ENCODE results near the gene ST6GALNAC1.

ST6GALNAC1 gene

GRCh38 chr17:76683921-76684745, 40.6 kb upstream of the ST6GALNAC1 start:
- FAIRE-seq (no peak), DNase-seq (ENCODE audit: insufficient read length) (no peak)
- TF ChIP-seq POLR2AphosphoS5 (IDR thresholded peaks at IDR 0.05; ENCODE audit: low read depth, low read length) (no peak), POLR2A (IDR thresholded peaks at IDR 0.05; ENCODE audit: low read depth, low read length) (no peak), TAF1 (IDR thresholded peaks at IDR 0.05; ENCODE audit: borderline replicate concordance, low read depth, low read length) (no peak)

- DNase-seq (ENCODE audit: insufficient read length), result no peak
- TF ChIP-seq POLR2AphosphoS5 (IDR thresholded peaks at IDR 0.05; ENCODE audit: low read depth, low read length) (no peak), TAF1 (IDR thresholded peaks at IDR 0.05; ENCODE audit: borderline replicate concordance, low read depth, low read length) (no peak), POLR2A (IDR thresholded peaks at IDR 0.05; ENCODE audit: low read depth, low read length) (no peak)
- no peak for FAIRE-seq
These were observed 39.6 kb upstream of the ST6GALNAC1 start for GRCh38 chr17:76683011-76683755.

- FAIRE-seq (no peak), DNase-seq (ENCODE audit: insufficient read length) (no peak)
- TF ChIP-seq TAF1 (IDR thresholded peaks at IDR 0.05; ENCODE audit: borderline replicate concordance, low read depth, low read length) (no peak), POLR2AphosphoS5 (IDR thresholded peaks at IDR 0.05; ENCODE audit: low read depth, low read length) (no peak), POLR2A (IDR thresholded peaks at IDR 0.05; ENCODE audit: low read depth, low read length) (no peak)
These were observed 38.7 kb upstream of the ST6GALNAC1 start for GRCh38 chr17:76682296-76682695.

- DNase-seq (ENCODE audit: insufficient read length) (peak; percentile 57), FAIRE-seq (no peak)
- no peak for TF ChIP-seq POLR2AphosphoS5 (IDR thresholded peaks at IDR 0.05; ENCODE audit: low read depth, low read length)
- no peak for TF ChIP-seq TAF1 (IDR thresholded peaks at IDR 0.05; ENCODE audit: borderline replicate concordance, low read depth, low read length)
- no peak for TF ChIP-seq POLR2A (IDR thresholded peaks at IDR 0.05; ENCODE audit: low read depth, low read length)
These were observed 37.9 kb upstream of the ST6GALNAC1 start for GRCh38 chr17:76681222-76682137.

GRCh38 chr17:76679239-76679638, 35.7 kb upstream of the ST6GALNAC1 start:
- no peak for DNase-seq (ENCODE audit: insufficient read length)
- TF ChIP-seq TAF1 (IDR thresholded peaks at IDR 0.05; ENCODE audit: borderline replicate concordance, low read depth, low read length) (no peak), POLR2A (IDR thresholded peaks at IDR 0.05; ENCODE audit: low read depth, low read length) (no peak), POLR2AphosphoS5 (IDR thresholded peaks at IDR 0.05; ENCODE audit: low read depth, low read length) (no peak)
- no peak for FAIRE-seq

- TF ChIP-seq POLR2AphosphoS5 (IDR thresholded peaks at IDR 0.05; ENCODE audit: low read depth, low read length) (no peak), TAF1 (IDR thresholded peaks at IDR 0.05; ENCODE audit: borderline replicate concordance, low read depth, low read length) (no peak), POLR2A (IDR thresholded peaks at IDR 0.05; ENCODE audit: low read depth, low read length) (no peak)
- DNase-seq (ENCODE audit: insufficient read length) (no peak), FAIRE-seq (no peak)
These were observed 34.8 kb upstream of the ST6GALNAC1 start for GRCh38 chr17:76678330-76678729.

GRCh38 chr17:76677406-76677805, 33.8 kb upstream of the ST6GALNAC1 start:
- FAIRE-seq, result no peak
- TF ChIP-seq POLR2AphosphoS5 (IDR thresholded peaks at IDR 0.05; ENCODE audit: low read depth, low read length), result no peak
- TF ChIP-seq POLR2A (IDR thresholded peaks at IDR 0.05; ENCODE audit: low read depth, low read length), result no peak
- no peak for TF ChIP-seq TAF1 (IDR thresholded peaks at IDR 0.05; ENCODE audit: borderline replicate concordance, low read depth, low read length)
- DNase-seq (ENCODE audit: insufficient read length), result no peak

GRCh38 chr17:76676629-76677028, 33.1 kb upstream of the ST6GALNAC1 start:
- FAIRE-seq (no peak), DNase-seq (ENCODE audit: insufficient read length) (no peak)
- TF ChIP-seq TAF1 (IDR thresholded peaks at IDR 0.05; ENCODE audit: borderline replicate concordance, low read depth, low read length) (no peak), POLR2A (IDR thresholded peaks at IDR 0.05; ENCODE audit: low read depth, low read length) (no peak), POLR2AphosphoS5 (IDR thresholded peaks at IDR 0.05; ENCODE audit: low read depth, low read length) (no peak)

- DNase-seq (ENCODE audit: insufficient read length) (no peak), FAIRE-seq (no peak)
- no peak for TF ChIP-seq POLR2AphosphoS5 (IDR thresholded peaks at IDR 0.05; ENCODE audit: low read depth, low read length)
- no peak for TF ChIP-seq POLR2A (IDR thresholded peaks at IDR 0.05; ENCODE audit: low read depth, low read length)
- no peak for TF ChIP-seq TAF1 (IDR thresholded peaks at IDR 0.05; ENCODE audit: borderline replicate concordance, low read depth, low read length)
These were observed 32.1 kb upstream of the ST6GALNAC1 start for GRCh38 chr17:76675648-76676047.

- DNase-seq (ENCODE audit: insufficient read length) (no peak), FAIRE-seq (no peak)
- TF ChIP-seq POLR2A (IDR thresholded peaks at IDR 0.05; ENCODE audit: low read depth, low read length), result no peak
- TF ChIP-seq POLR2AphosphoS5 (IDR thresholded peaks at IDR 0.05; ENCODE audit: low read depth, low read length), result no peak
- no peak for TF ChIP-seq TAF1 (IDR thresholded peaks at IDR 0.05; ENCODE audit: borderline replicate concordance, low read depth, low read length)
These were observed 31.0 kb upstream of the ST6GALNAC1 start for GRCh38 chr17:76674600-76674999.

GRCh38 chr17:76673729-76674128, 30.2 kb upstream of the ST6GALNAC1 start:
- FAIRE-seq (no peak), DNase-seq (ENCODE audit: insufficient read length) (no peak)
- no peak for TF ChIP-seq POLR2A (IDR thresholded peaks at IDR 0.05; ENCODE audit: low read depth, low read length)
- no peak for TF ChIP-seq TAF1 (IDR thresholded peaks at IDR 0.05; ENCODE audit: borderline replicate concordance, low read depth, low read length)
- no peak for TF ChIP-seq POLR2AphosphoS5 (IDR thresholded peaks at IDR 0.05; ENCODE audit: low read depth, low read length)

All from GM12892 (cell line).